GM18868 (cell line): ENCODE measurements around the gene USF1.
A peak's percentile ranks its signal among the peaks of the same experiment; 100 is the strongest.

ENCODE experiments used
- ATAC-seq: cut with Tn5 transposase; IDR thresholded peaks from one replicate; pipeline ENCODE4 v1.9.1; 2021; ENCODE audit warnings: mild to moderate bottlenecking, moderate library complexity; ENCODE audit not compliant: unreplicated experiment

USF1 gene, protein sequence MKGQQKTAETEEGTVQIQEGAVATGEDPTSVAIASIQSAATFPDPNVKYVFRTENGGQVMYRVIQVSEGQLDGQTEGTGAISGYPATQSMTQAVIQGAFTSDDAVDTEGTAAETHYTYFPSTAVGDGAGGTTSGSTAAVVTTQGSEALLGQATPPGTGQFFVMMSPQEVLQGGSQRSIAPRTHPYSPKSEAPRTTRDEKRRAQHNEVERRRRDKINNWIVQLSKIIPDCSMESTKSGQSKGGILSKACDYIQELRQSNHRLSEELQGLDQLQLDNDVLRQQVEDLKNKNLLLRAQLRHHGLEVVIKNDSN

DNA sequence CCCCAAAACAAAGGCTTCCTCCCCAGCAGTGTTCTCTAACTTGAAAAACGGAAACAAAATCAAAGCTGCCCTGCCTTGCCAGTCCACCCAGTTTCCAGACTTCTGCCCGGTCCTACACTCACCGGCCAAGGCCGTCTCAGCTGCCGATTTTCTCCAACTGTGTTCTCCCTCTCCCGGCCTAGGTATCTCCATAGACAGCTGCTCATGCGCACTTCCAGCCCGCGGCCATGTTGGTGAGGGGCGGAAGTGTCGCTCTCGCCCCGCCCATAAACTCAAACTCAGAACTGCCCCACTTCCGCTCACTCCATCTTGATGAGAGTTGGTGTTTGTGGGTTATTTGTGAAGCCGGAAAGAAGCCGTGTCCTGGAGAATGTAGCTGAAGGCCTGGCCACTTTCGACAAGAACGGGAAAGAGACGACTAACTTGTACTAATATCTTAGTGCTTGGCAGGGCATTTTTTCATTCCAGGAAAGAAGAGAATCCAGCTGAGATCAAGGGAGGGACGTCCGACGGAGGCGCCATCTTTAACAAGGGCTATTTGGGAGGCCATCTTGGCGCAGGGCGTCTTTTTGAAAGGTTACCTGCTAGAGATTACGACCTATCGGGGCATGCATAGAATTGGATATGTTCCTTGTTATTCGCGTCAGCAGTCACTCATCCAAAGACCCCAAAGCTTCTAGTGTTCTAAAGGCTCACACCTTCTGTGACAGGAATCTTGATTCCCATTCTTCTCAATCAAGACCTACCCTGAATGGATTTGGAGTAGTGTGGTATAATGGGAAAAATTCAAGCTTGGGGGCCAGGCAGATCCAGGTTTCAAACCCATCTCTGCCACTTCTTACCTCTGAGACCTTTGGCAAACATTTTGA lies at the start of gene USF1:
Gene USF1 (minus strand): TSS at position 242 of the 869 bp plus-strand sequence. CDS start 2,702 bp downstream, outside the sequence.
- ATAC-seq = peak; percentile 63

DNA sequence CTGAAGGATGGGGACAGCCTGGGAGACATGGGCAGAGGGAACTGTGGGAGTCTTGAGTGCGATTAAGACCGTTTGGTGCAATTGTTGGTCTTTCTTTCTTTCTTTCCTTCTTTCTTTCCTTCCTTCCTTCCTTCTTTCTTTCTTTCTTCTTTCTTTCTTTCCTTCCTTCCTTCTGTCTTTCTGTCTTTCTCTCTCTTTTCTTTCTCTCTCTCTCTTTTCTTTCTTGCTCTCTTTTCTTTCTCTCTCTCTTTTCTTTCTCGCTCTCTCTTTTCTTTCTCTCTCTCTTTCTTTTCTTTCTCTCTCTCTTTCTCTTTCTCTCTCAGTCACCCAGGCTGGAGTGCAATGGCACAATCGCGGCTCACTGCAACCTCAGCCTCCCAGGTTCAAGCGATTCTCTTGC lies 49.5 kb upstream of the USF1 start:
- ATAC-seq = no peak

DNA sequence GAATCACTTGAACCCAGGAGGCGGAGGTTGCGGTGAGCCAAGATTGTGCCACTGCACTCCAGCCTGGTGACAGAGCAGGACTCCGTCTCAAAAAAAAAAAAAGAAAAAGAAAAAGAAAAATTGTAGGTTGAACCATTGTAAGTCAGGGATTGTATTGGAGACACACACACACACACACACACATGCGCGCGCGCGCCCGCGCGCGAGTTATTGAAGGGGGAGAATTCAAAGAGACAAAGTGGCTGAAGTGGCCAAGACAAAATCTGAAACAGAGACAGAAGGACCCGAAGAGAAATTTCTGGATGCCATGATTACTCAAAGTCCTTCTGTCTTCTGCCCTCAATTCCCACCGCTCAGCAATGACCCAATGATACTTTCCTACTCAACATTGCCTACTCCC lies 48.7 kb upstream of the USF1 start:
- ATAC-seq = no peak

DNA sequence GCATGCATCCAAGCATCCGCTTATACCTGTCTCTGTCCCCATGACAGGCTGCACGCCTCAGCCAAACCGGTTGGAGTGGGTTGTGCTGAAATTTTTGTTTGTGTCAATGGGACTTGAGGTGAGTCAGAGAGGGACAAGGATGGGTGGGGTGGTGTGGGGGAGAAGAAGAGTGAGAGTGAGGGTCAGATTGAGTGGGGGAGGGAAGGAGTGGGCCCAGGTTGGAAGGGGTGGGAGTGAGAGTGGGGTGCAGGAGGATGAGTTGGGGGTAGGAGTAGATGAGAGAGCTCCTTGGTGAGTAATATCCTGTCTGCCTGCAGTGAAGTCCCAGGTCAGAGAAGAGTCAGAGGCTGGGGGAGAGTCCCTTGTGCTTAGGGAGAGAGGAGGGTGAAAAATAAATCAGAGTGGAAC lies 46.8 kb upstream of the USF1 start:
- peak; percentile 50 for ATAC-seq

DNA sequence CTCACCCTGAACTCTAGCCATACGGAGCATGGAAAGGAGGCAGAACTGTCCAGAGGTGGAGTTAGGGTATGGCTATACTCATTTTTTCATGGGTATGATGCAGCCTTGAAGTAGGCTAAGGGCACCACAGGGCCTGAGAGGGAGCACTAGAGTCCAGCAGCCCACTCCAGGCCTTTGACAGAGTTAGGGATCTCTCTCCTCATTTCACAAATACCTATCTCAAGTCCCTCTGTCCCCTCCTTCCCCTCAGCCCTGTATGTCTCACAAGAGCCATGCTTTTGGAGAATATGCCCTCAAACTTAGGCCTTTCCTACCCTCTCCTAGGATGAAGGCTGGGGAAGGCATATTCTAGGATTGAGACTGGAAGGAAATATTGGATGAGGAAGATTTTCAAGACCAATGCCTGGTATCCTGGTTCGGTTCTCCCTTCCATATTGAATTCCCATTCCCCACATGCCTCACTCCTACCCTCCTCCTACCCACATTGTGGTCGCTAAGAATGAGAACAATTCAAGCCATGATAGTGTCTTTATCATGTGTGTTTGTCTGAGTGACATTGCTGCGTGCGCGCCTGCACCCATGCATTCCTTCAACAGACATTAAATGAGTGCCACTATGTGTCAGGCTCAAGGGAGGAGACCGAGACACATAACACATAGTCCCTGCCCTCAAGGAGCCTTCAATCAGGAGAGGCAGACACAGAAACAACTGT lies 46.2 kb upstream of the USF1 start:
- ATAC-seq = no peak

DNA sequence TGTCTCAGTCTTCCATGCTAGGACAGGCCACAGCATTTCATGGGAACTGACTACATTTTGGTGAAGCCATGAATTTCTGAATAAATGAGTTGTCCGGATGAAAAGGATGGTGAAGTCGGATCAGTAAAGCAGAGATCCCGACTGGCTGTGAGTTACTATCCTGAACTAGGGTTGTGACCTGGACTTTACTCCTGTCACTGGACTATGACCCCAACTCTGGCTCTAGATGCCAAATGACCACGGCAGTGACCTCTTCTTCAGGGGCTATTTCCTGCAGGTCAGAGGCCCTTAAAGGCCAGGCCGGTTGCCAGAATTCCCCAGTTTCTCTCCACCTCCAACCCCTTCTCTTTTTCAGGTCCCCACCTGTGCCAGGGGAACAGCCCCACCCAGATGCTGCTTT lies 45.3 kb upstream of the USF1 start:
- no peak for ATAC-seq

DNA sequence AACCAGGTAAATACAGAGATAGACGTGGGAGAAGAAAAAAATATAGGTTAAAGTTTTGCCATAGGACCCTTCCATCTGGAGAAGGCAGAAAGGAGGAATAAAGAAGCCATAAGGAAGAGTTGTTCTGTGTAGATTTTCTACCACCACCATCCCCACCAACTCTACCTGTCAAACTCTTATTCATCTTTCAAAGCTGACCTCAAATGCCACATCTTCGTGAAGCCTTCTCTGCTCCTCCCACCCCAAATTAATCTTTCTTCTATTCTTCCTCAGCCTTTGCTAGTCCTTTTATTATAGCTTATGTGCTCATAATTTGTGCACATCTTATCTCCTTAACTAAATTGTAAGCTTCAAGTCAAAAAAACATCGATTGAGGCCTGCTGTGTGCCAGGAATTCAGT lies 44.8 kb upstream of the USF1 start:
- ATAC-seq = no peak

DNA sequence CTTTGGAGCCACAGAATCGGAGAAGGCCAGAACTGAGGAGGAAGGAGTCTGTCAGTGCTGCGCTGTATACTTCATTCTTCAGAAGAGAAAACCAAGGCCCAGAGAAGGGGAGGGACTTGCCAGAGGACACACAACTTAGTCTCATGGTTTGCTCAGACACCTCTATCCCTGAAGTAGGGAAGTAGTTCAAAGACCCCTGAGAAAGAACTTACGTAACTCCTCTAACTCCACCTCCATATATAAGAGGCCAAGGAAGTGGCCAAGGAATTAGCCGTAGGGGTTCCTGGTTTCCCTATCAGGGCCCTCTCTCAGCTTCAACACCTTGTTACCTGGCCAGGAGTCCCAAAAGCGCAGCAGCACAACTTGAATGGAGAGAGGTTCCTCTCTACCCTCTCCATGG lies 44.2 kb upstream of the USF1 start:
- ATAC-seq = no peak

DNA sequence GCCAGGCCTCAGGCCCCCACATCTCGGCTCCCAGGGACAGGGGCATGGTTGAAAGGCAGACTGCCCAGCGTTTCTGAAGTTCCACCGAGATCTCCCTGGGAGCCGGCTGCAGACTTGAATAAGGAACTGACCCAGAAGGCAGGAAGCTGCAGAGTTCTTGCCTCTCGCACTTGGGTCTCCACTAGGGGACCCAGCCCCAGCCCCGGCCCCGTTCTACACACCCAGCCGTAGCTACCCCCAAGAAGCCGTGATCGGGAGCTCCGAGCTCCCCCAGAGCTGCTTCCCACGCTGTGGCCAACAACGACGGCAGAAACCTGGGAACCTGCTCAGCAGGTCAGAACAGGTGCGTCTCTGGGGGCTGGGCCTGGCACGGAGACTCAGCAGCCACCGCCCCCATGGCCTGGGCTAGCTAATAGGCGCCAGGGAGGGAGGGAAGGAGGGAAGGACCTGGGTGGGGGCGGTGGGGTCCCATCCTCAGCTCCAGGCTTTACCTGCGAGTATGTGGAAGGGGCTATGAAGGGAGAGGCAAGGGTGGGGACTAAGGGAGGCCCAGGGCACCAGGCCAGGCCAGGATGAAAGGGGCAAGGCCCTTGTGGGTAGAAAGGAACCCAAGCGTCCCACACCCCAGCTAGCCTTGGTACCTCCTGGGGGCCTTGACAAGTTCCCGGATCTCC lies 43.6 kb upstream of the USF1 start, which contains the start of gene NECTIN4:
Gene NECTIN4 (minus strand): TSS at position 308 of the 674 bp plus-strand sequence. CDS start 262 bp downstream, at position 46.
- ATAC-seq = no peak

DNA sequence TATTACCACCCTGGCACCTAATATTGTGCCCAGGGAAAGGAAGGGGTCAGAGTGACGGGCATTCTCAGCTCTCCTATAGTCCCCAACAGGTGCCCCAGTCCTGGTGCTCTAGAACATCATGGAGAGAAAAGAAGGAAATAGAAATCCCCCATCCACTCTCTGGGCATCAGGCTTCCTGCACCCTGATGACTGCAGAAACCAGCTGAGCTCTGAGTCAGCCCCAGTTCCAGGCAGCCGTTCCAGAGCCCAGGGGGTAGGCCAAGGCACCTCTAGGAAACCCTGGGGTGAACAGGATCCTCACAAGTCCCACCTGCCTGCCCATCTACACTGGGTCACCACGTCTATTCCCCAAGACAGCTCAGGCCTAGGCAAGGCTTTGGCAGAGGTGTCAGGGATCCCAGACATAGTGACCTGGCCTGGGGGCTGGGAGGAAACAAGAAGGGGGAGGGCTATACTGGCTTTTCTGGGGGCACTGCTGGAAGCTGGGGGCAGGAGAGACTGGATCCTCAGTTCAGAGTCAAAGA lies 42.9 kb upstream of the USF1 start:
- no peak for ATAC-seq

DNA sequence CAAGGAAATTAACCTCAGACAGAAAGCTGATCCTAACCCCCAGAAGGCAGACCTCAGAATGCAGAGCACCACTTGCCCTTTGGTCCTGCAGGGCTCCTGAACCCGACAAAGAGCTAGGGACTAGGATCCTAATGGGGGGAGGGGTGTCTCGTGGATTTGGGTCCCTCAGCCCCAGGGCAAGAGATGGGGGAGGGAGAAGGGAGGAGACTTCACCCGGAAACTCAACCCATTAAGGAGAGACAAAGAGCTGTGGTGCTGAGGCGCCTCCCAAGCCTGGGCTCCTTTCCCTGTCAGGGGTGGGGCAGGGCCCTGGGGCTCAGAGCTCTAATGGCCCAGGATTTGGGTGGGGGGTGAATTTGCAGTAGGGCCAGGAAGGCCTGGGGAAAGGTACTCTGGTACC lies 40.7 kb upstream of the USF1 start:
- ATAC-seq = no peak

DNA sequence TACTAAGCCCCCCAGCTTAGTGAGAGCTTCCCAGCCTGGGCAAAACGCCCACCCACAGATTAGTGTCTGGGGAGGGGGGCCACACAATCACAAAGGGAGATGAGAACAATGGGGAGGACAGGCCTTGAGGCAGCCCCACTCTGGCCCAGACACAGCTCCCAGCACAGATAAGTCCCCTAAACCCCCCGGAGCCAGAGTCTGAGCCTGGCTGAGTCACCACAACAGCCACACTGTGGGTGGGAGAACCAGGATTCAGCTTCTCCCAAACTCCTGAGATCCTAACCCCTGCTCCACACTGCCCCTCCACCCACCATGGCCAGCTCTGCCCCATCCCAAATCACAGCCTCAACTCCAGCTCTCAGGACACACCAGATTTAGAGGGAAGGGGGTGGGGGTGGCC lies 39.4 kb upstream of the USF1 start:
- no peak for ATAC-seq

DNA sequence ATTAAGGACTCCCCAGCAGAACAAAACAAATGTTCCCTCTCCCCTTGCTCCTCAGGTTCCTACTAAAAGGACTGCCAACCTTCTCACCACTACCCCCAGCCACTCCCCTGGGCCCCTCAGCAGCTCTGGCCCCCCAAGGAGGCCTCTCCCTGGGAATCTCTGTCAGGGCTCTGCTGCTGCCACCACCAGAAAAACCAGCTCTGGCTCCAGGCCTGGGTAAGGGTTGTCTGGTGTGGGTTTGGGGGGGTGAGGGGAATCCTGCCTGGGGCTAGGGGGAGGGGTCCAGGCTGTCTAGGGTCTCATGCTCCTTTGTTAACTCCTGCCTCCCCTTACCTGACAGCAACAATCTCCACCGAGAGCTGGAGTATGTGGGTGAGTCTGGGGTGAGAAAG lies 38.8 kb upstream of the USF1 start:
- ATAC-seq = no peak

DNA sequence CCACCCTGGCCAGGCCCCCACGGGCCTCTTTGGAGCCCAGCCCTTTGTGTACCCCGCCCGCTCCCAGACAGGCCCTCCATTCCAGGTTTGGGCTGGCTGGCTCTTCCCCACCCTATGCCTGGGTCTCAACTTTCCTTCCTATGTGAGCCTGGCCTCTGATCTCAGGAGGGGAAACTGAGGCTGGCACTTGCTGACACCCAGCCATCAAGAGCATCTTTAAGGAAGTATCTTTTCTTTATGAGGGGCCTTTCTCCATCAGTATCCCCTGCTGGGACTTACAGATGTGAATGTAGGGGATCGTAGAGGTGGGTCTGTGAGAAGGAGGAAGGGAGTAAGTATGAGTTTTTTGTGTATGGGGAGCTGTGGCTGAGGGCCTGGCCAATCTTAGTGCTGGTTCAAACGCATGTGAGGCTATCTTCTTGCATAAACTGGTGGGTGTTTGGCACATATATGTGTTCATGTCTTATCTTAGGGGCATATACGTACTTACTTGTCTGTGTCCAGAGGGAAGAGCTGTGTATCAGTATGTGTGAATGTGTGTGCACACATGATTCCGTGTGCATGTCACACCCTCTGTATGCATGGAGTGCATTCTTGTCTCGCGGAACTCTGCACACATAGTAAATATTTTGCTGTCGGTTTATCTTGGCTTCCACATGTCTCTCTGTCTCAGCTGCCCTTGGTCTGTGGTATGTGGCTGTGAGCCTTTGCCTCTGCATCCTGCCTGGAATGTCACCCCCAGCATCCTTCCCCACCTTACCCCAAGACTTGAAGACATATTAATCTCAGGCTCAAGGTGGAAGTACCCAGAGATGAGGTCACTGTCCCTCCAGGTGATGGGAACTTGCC lies 38.2 kb upstream of the USF1 start:
- no peak for ATAC-seq

DNA sequence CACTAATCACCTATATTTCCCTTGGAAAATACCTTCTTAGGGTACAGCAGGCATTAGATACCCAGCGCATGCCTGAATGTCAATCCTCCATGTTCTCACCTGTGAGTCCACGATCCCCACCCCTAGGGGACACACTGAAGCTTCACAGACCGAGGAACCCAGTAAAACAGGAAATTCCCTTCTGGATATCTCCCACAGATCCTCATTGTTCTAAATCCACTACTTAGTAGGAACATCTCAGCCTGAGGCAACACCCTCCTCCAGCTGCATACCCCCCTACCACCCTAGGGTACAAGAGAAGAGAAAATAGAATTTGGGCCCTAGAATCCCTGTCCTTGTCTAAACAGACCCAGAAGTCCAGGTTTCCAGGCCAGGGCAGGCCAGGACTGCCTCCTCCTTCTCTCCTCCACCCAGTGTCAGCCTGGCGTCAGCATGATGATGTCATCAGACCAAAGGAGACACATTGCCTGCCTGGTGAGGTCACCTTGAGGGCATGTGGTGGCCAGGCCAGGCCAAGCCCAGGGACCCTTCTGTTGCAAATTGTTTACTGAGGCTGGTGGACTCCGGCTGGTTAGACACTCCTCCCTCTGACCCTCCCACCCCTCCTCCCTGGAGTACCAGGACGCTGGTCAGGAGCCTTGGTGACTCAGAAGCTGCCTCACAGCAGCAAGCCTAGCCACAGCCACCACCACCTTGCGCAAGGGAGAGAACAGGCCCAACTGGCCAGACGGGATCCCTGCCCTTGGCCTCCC lies 37.4 kb upstream of the USF1 start:
- ATAC-seq = no peak

DNA sequence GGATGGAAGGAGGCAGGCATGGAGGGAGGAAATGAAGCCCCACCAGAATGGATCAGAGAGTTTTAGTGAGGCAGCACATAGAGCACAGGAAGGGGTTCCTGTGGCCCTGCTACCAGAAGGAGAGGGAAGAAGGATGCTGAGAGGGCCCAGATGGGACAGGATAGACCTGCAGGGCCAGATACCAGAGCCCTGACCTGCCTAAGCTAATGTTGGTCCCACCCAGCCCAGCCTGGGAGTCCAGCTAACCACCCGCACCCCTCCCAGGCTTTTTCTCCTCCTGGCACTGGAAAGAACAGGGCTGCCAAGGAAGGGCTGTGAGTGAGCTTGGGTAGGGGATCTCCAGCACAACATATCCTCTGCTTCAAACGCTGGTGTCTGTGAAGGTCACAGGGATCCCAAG lies 36.7 kb upstream of the USF1 start:
- ATAC-seq = no peak

DNA sequence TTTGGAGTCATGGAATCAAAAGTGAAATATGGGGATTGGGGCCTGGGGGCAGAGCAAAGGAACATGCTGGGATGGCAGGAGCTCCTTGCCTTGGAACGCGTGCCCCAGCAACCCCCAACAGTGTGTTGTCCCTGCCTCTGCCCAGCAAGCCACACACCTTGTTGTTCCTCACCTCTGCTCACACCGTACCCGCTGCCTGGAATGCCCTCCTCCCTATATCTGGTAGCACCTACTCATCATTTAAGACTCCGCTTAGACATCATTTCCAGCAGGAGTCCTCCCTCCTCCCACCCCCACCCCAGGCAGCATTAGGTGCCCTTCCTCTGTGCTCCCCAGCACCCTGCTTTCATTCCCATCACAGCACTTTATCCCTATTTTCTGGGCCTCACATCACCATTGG lies 35.7 kb upstream of the USF1 start:
- ATAC-seq = no peak

DNA sequence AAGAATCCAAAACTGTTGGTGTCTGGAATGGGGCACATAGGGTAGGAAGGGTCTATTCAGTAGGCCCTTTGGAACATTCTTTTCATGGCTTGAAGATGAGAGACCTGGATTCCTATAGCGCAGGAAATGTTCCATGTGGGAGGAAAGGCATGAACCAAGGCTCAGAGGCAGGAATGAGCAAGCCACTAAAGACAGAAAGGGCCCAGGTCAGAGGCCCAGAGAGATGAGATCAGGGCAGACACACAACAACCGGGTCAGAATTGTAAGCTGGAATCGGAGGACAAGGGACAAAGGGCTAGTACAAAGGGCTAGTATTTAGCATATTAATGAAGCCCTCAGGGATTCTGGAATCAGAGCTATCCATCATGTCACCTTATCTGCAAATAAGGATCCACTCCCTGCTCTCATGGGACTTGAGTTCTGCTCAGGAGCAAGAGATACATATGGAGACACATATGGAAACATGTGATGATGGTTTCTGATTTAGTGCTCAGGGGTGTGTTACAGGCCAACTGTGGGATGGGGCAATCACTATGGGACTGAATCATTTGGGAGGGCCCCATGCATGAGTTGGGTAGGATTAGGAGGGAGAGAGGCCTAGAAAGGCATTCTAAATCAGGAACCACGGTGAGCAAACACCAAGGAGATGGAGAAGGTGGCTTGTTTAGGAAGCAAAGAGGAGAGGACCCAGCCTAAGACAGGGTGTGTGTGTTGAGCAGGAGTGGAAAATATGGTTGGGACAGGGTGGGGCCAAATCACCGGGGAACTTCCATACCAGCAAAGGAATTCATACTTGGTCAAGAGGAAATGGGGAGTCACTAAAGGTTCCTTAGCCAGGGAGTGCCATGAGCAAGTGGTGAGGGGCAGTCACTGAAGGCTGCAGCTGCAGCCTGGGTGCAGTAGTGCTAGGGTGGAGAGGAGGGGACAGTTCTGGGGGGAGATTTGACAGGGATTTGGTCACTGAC lies 34.9 kb upstream of the USF1 start:
- no peak for ATAC-seq
